Measurements from ENCODE around the gene PLEKHA3.
A peak's percentile ranks its signal among the peaks of the same experiment; 100 is the strongest.

PLEKHA3 gene

GRCh38 chr2:178526256-178526655, 46.0 kb downstream of the PLEKHA3 start:
- no peak for DNase-seq

- no peak for DNase-seq
Measured at GRCh38 chr2:178527592-178527991, 47.3 kb downstream of the PLEKHA3 start.

- no peak for DNase-seq
Measured at GRCh38 chr2:178528647-178529046, 48.4 kb downstream of the PLEKHA3 start.

GRCh38 chr2:178529194-178529593, 48.9 kb downstream of the PLEKHA3 start:
- no peak for DNase-seq

GRCh38 chr2:178530131-178530530, 49.9 kb downstream of the PLEKHA3 start:
- no peak for DNase-seq

GRCh38 chr2:178530625-178531142, 50.4 kb downstream of the PLEKHA3 start:
- peak; percentile 13 to 55 for DNase-seq

GRCh38 chr2:178531168-178531567, 50.9 kb downstream of the PLEKHA3 start:
- DNase-seq: no peak

- DNase-seq: no peak
Measured at GRCh38 chr2:178536037-178536436, 55.8 kb downstream of the PLEKHA3 start.

GRCh38 chr2:178542161-178542560, 61.9 kb downstream of the PLEKHA3 start:
- no peak for DNase-seq

- no peak for DNase-seq
Measured at GRCh38 chr2:178542569-178542968, 62.3 kb downstream of the PLEKHA3 start.

GRCh38 chr2:178550352-178550751, 70.1 kb downstream of the PLEKHA3 start:
- DNase-seq: no peak

GRCh38 chr2:178553047-178553446, 72.8 kb downstream of the PLEKHA3 start:
- no peak for DNase-seq
